ENCODE data around the gene LIPH.
"Not testable (repeated sequence)": the region's sequence is repeated elsewhere in the genome, so short reads cannot be mapped to it uniquely, and the experiment has no call there.

Gene LIPH

GRCh38 chr3:185552358-185552877, at the start of gene LIPH:
Gene LIPH, minus strand, starts transcription at chr3:185552588. Its CDS starts 117 bp downstream, at chr3:185552471.
- no peak for DNase-seq

- DNase-seq = no peak
Observed at GRCh38 chr3:185595526-185595925, 43.1 kb upstream of the LIPH start.

- no peak for DNase-seq
Observed at GRCh38 chr3:185594073-185594472, 41.7 kb upstream of the LIPH start.

- DNase-seq = no peak
Observed at GRCh38 chr3:185586686-185587039, 34.3 kb upstream of the LIPH start.

GRCh38 chr3:185585859-185586685, 33.7 kb upstream of the LIPH start, which contains the start of gene SENP2:
Gene SENP2, plus strand, starts transcription at chr3:185586295. Its CDS starts 119 bp downstream, at chr3:185586414.
- DNase-seq = peak; percentile 99

- DNase-seq = no peak
Observed at GRCh38 chr3:185585518-185585858, 33.1 kb upstream of the LIPH start.

- DNase-seq = no peak
Observed at GRCh38 chr3:185584686-185585085, 32.3 kb upstream of the LIPH start.

GRCh38 chr3:185583925-185584324, 31.5 kb upstream of the LIPH start:
- DNase-seq = no peak

- DNase-seq = no peak
Observed at GRCh38 chr3:185582871-185583270, 30.5 kb upstream of the LIPH start.

- no peak for DNase-seq
Observed at GRCh38 chr3:185582236-185582635, 29.8 kb upstream of the LIPH start.

GRCh38 chr3:185575108-185575869, 22.9 kb upstream of the LIPH start:
- DNase-seq = not testable (repeated sequence)

- DNase-seq = no peak
Observed at GRCh38 chr3:185572183-185572582, 19.8 kb upstream of the LIPH start.

GRCh38 chr3:185561958-185562357, 9.6 kb upstream of the LIPH start:
- no peak for DNase-seq

GRCh38 chr3:185561374-185561943, 9.1 kb upstream of the LIPH start:
- no peak for DNase-seq

- no peak for DNase-seq
Observed at GRCh38 chr3:185560676-185561075, 8.3 kb upstream of the LIPH start.

- no peak for DNase-seq
Observed at GRCh38 chr3:185559706-185560090, 7.3 kb upstream of the LIPH start.

- no peak for DNase-seq
Observed at GRCh38 chr3:185558395-185558794, 6.0 kb upstream of the LIPH start.

GRCh38 chr3:185556640-185557039, 4.3 kb upstream of the LIPH start:
- not testable (repeated sequence) for DNase-seq

GRCh38 chr3:185555860-185556347, 3.5 kb upstream of the LIPH start:
- DNase-seq = no peak

- DNase-seq = no peak
Observed at GRCh38 chr3:185555101-185555501, 2.7 kb upstream of the LIPH start.

GRCh38 chr3:185549651-185550111, 2.7 kb downstream of the LIPH start:
- DNase-seq = no peak

- DNase-seq = peak; percentile 77
Observed at GRCh38 chr3:185549122-185549521, 3.3 kb downstream of the LIPH start.

- DNase-seq = no peak
Observed at GRCh38 chr3:185540695-185541094, 11.7 kb downstream of the LIPH start.

All from amniotic stem cell (primary cell).